Inflammatory macrophage treated with lipopolysaccharide for 4 hours (primary cell): ENCODE measurements around the gene ANKRD66.
"Not testable (repeated sequence)": the region's sequence is repeated elsewhere in the genome, so short reads cannot be mapped to it uniquely, and the experiment has no call there.

Source experiments
- DNase-seq: peaks from one replicate; pipeline ENCODE4 v3.0.0-alpha.2; 2020

The ANKRD66 gene

DNA sequence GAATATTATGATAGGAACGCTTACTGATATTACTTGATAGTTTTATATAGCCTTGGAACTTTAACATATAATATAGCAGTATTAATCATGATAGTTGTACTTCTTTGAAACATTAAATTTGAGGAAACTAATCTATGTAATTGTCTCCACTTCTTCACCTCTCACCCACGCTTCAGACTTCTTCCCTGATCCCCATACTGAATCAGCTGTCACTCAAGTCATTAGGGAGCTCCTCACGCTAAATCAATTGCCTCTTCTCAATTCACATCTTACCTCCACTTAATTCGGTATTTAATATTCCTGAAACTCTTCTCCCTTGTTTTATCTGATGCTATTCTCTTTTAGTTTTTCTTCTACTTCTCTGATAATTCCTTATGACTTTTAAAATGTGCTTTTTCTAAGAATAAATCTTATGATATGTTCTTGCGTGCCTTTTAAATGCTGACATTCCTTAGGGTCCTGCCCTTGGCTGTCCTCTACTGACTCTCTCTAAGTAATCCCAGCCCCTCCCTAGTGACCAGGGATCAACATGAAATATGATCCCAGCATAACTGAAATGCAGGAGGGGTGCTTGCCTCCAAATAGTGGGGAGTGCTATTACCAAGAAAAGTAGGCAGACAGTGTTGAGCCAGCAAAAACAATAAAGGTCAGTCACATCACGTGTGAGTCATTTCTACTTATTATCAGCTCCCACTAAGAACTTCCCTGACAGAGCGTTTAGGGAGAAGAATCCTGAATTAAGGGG is 9.9 kb downstream of the ANKRD66 start:
- peak; percentile 74 for DNase-seq

DNA sequence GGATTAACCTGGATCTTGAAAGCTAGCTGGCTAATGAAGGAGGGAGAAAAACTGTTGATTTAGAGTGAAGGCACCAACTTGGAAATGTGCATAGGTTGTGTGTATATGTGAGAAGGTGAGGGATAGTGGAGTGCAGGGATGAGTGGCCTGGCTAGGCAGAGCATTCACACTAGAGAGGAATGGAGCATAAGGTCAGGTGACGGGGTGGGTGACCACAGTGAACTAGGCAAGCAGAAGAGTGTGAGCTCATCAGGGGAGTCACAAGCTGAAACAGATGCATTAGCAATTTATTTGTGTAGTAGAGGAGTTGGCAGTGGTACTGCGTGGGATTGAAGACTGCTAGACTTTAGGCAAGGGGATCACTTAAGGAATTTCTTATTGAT is 10.5 kb downstream of the ANKRD66 start:
- DNase-seq, result peak; percentile 90

DNA sequence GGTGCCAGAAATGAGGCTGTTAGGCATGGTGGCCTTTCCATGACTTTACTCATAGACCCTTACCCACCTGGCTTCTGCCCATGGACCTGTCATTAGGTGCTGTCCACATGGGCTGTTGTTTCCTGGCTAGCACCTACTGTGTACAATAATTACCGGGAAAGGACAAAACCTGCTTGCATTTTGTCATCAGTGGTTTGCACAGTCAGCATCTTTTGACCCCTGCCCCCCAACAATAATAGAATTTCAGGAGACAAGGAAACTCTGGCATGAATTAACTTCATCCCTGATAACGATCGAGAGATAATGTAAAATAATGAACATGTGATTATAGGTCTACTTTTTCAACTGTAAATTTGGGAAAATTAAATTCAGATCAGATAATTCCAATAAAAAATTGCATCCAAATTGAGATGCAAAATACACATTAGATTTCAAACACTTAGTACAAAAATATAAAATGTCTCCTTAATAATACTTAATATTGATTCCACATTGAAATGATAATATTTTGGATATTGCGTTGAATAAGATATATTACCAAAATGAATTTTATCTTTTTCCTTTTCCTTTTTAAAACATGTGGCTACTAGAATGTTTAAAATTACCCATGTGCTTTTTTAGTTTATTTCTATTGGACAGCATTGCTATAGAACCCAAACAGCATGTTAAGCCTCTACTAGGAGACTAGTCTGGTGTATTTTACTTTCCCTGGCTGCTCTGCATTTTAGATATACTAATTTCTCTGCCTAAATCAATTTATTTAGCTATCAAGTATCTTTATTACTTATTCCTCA is 12.4 kb downstream of the ANKRD66 start:
- DNase-seq, result no peak

DNA sequence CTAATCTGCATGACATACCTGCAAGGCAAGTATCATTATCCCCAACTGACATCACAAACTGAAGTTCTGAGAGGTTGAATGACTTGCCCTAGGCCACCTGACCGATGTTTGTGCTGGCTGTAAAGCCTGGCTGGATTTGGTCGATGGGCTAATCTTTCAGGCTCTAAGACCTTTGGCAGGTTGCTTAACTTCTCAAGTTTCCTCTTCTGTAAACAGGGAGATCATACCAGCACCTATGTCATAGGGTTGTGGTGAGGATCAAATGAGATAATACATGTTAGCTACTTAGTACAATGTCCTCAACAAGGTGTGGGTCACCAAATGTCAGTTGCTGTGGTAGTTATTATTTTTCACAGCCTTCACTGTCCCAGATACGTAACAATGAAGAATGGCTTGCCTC is 14.2 kb downstream of the ANKRD66 start:
- peak; percentile 52 for DNase-seq

DNA sequence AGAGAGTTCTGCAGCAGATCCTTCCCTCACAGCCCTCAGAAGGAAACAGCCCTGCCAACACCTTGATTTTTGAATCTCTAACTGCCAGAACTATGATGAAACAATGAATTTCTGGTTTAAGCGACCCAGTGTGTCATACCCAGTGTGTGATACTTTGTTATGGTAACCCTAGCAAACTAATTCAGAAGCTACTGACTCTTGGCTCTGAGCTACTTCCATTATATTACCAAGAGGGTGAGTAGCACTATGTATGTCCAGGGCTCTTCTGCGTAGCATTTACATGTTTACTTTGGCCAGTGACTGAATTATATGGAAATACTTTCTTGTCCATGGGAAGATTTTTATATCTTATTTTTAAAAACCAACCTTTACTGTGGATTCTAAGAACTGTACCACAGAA is 16.7 kb downstream of the ANKRD66 start:
- no peak for DNase-seq

DNA sequence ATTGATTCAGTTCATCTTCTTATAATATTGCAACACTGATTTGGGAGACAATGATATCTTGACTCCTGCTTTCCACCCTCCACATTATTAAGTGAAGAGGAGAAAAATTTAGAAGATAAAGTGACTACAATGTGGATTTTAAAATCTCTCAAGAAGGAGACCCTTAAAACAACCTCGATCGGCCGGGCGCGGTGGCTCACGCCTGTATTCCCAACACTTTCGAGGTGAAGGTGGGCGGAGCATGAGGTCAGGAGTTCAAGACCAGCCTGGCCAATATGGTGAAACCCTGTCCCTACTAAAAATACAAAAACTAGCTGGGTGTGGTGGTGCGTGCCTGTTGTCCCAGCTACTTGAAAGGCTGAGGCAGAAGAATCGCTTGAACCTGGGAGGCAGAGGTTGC is 17.5 kb downstream of the ANKRD66 start:
- not testable (repeated sequence) for DNase-seq

DNA sequence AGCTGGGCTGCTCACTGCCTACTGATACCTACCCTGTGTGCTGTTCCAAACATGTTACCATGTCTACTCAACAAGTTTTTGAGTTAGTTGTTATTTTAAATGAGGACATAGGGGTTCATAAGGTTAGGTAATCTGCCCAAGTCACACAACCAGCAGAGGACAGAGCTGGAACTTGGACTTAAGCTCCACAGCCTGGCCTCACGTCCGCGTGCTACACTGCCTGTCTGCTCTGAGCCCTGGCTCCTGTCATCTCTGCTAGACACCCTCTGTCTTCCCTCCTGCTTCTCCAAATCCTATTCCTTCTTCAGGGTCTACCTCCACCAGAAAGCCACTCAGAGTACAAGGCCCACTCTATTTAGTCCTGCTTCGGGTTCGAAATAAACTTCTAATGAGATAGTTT is 18.2 kb downstream of the ANKRD66 start:
- no peak for DNase-seq

DNA sequence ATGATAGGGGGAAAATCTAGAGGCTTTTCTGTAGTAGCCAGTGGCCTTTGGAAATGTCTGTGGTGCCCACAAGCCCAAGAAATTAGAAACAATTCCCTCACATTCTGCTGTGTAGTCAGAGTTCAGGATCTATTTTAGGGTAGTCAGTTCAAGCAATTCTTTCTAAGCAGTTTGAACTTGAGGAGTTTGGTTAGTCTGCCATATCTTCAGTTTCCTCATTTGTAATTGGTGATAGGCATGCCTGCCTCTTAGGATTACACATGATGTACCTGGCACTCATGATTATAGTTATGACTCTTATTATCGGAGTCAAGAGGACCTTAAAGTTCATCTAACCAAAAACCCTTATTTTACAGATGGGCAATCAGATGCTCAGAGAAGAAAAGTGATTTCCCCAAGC is 25.3 kb downstream of the ANKRD66 start:
- DNase-seq, result peak; percentile 56

DNA sequence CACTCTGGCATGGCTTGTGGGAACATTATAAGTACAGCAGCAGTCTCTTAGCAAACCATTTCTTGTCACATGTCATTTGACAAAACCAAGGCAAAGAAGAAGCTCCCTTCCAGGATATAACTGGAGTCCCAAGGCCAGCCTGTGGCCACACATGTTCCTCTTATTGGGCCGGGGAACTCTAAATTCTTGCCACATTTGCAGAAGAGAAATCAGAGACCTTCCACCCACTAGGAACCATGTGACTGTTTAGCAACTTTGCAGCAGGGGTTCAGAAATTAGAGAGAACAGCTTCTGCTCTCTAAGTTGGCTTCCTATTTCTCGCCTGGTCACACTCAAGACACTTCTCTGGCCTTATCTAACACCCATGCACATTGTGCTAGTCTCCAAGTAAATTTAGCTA is 26.0 kb downstream of the ANKRD66 start:
- peak; percentile 99 for DNase-seq

DNA sequence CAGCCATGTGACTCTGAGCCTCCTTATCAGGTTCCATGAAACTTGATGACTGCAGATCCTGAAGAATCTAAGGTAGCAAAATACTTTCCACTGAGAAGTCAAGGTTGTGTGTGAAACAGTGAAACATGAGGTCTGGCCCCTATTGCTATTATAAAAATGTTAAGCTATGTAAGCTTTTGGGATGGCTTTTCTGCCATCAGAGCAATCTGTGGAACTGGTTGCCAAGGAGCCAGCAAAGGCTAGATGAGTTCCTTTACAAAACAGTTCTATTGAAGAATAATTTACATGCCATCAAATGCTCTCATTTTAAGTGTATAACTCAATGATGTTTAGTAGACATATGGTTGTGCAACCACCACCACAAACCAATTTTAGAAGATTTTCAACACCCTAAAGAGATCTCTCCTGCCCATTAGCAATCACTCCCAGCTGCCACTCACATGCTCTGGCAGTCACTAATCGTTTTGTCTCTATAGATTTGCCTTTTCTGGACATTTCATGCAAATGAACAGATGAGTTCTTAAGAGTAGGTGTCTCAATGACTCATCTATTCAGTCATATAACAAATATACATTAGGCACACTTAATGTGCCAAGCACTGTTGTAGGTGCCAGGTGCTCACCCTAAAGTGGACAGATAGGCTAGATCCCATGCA is 26.6 kb downstream of the ANKRD66 start:
- peak; percentile 94 for DNase-seq

DNA sequence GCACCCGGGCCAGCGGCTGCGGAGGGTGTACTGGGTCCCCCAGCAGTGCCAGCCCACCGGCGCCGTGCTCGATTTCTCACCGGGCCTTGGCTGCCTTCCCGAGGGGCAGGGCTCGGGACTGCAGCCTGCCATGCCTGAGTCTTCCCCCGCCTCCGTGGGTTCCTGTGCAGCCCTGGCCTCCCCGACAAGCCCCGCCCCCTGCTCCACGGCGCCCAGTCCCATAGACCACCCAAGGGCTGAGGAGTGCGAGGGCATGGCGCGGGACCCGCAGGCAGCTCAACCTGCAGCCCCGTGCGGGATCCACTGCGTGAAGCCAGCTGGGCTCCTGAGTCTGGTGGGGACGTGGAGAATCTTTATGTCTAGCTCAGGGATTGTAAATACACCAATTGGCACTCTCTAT is 28.0 kb downstream of the ANKRD66 start:
- not testable (repeated sequence) for DNase-seq

DNA sequence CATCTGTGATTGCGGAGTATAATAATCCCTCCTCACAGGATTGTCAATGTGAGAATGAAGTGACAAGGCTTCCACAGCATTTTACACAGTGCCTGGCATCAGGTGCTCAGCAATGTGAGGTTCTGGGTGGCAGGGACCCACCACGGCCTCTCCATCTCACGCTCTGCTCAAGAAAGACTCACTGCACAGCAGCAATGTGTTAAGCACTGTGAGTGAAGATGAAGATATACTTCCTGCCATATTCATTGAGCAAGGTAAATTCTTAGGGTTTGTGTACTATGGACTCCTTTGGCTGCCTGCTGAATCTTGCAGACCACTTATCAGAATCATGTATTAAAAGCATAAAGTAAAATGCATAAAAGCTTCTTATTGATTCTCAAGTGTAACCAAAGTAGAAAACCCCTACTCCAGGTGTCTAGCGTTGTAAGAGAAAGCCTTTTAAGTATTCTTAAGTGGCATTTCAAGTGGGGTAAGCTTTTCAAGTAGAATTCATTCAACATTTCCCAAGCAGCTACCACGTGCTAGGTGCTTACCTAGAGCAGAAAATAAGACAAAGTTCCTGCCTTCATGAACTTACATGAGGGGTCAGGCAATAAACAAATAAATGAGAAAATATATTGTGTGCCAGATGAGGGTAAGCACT is 29.5 kb downstream of the ANKRD66 start:
- no peak for DNase-seq

DNA sequence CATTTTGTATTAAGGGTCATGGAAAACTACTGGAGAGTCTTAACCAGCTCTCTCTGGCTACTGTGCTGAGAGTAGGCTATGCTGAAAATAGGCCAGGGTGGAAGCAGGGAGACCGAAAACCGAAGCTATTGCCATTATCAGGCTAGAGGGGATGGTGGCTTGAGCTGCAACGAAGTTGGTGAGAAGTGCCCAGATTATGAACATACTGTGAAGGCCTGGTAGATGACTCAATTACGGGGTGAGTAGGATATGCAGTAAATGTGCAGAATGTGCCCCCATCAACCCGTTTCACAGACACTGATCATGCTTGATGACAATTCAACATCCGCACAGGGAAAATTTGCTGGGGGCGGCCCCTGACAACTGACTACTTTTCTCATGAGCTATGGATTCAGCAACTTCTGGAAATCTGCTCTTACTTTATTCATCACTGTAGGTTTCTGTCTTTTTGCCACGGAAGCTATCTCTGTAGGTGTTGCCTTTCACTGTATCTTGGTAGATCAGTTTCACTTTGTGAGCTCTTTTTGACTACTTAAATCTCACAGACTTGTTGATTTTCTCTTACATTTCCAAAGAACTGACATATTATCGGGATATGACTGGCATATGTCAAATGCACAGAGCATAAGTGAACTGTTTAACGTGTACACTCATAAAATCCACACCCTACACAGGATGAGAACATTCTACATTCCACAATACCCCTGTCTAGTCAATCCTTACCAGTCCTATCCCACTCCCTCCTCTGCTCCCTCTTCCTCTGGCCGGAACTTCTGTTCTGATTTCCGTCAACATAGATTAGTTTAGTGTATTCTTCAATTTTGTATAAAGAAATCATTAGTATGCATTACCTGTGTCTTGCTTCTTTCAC is 31.0 kb downstream of the ANKRD66 start:
- no peak for DNase-seq

DNA sequence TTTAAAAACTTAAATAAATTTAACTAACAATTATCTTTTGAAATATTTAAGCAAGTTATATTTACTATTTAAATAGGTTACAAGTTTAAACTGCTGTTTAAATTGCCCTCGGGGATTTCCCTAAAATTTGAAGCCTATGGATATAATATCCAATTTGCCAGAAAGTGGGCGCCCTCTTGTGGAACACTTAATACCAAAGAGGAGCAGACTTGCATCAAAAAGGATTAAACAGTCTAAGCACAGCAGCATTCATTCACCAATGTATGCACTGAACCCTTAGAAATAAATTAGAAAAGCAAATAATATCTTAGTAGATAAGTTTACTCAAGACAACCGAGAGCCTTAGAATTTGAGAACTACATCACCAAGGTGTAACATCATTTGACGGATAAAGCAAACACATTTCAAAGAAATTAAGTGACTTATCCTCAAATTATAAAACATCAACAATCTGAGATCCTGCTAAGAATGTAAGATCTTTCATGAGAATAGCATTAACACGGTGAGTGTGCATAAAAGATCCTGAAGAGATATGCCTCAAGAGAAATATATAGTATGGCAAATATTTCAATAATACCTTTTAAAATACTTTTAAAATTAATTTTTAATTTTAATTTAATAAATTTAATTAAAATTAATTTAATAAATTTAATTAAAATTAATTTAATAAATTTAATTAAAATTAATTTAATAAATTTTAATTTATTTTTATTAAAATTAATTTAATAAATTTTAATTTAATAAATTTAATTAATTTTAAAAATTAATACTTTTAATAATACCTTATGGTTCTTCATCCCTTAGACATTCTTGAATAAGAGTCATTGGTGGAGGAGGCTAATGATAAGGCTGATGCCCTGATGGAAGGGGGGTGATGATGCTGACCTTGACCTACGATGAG is 35.0 kb downstream of the ANKRD66 start:
- DNase-seq, result peak; percentile 89

DNA sequence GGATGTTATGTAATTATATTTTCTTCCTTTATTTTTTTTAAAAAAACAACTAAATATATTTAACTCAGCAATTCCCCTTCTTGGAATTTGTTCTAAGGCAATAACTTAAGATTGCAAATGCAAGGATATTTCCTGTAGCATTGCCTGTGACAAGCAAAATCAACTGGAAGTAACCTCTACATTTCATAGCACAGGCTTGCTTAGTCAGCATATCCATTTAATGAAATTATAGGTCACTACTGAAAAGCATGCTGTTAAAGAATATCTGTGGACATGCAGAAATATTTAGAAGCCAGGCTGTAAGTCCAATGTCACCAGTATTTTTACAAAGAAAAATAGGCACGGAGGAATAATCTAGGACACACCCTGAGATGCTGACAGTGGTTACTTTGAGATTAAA is 37.8 kb downstream of the ANKRD66 start:
- DNase-seq, result no peak

DNA sequence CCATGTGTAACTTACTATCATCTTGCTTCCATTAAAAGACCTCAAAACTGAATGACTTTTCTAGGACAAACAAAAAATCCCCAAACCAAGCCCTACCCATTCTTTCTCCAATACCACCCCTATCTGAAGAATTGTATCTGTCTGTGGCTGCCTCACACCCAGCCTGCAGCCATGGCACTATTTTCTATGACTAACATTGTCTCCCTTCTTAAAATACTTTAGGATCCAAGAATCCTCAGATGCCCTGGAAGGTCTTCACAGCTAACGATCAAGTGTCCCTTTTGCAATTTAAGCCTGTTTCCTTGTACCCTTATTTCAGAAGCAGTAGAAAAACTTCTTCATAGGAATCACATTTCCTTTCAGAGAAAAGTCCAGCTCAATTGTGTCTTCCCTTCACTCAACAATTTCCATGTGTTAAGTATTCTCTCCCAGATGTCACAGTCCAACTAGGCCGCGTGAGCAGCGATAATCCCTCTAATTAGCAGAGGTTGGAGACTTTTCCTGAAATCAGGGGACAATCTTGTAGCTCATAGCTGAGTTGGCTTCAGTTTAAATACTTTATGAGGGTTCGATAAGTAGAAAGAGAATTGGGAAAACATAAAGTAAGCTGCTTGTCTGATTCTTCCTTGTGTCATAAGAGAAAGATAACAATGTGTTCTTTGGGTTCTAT is 41.3 kb downstream of the ANKRD66 start:
- no peak for DNase-seq

DNA sequence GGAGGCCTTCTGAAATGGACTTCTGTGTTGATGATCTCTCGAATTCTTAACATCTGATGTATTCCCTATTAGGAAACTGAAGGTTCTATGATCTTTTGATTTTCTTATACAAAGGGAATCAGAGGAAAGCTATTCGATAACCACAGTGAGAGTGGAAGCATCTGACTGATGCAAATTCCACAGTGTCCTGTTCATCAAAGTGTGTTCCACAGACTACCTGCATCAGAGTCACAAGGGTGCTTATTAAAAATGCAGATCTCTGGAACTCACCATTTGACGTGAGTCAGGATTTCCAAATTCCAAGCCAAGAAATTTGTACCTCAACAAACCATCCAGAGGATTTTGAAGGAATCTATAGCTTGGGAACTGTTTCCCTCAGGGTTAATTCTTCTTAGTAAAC is 42.1 kb downstream of the ANKRD66 start:
- no peak for DNase-seq

DNA sequence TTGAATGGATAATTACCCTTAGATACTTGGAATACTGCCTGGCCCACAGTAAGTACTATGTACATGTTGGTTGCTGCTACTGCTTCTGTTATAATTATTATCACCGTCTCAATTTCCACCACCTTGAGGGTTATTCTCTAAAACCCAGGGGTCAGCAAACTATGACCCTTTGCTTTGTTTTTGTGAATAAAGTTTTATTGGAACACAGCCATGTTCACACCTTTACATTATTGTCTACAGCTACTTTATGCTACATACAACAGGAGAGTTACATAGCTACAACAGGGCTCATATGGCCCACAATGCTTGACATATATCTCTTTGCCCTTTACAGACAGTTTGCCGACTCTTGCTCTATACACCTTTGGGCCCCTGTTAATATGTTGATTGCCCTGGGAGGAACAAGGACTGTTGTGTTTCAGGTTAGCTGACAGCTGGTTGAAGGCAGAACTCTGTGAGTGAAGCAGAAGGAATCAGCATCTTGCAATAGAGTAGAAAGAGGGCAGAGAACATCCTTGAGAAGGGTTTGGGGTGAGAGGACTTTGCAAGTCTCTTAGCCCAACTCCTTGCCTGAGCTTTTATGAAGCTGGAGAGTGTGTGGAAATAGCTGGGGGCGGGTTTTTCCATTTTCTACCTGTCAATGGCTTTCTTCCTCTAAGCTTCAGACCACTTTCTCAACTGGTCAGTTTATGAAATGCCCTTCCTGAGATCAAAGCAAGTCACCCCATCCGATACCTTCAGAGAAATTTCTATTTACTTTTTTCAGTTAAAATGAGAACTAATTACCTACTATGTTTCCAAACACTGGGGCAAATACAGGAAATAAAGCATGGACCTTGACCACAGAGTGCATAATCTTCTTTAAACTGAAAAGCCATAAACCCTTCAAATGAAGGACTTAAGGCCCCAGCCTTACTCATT is 43.0 kb downstream of the ANKRD66 start:
- DNase-seq, result no peak

DNA sequence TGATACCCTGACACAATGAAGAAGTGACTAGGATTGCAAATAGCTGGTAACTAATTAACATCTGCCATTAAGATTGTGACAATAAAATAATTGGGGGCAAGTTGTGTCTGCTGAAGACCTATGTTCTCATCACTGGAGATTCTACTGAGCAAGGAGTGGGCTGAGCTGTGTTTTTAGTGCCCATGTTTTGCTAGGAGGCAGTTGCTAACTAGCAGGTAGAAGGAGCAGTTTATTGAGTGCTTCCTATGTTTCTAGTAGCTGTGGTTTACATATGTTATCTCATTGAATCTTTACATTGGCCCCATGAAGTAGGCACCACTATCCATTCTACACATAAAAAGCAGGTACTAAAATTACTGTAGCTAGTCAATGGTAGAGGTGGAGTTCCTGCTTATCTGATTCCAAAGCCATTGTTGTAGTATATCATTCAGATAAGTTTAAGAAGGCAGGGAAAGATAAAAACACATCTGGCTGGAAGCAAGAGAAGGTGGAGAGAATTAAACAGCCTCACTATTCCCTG is 43.7 kb downstream of the ANKRD66 start:
- no peak for DNase-seq
